OCI-LY3 (cell line): Measurements from ENCODE around the gene DHX29.

Source experiments
- EZH2phosphoT487 ChIP-seq: fragments of 200-600 bp; shearing (Covaris generic); IDR thresholded peaks from 2 replicates; pipeline ENCODE4 v1.6.1; 2018; ENCODE audit warnings: antibody characterized with exemption, mixed run types, low read depth
- TF ChIP-seq, protein P1 (sequence below): fragments of 200-600, 300-600 bp; sonication (generic); IDR thresholded peaks from 2 replicates; pipeline ENCODE4 v1.5.1; 2014; ENCODE audit warnings: antibody characterized with exemption, low read length, low read depth

DNA sequence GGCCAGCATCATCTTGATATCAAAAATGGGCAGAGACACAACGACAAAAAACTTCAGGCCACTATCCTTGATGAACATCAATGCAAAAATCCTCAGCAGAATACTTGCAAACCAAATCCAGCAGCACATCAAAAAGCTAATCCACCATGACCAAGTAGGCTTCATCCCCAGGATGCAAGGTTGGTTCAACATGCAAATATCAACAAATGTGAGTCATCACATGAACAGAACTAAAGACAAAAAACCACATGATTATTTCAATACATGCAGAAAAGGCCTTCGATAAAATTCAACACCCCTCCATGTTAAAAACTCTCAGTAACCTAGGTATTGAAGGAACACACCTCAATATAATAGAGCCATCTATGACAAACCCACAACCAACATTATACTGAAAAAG lies 8.8 kb upstream of the DHX29 start:
- TF ChIP-seq, protein P1, sequence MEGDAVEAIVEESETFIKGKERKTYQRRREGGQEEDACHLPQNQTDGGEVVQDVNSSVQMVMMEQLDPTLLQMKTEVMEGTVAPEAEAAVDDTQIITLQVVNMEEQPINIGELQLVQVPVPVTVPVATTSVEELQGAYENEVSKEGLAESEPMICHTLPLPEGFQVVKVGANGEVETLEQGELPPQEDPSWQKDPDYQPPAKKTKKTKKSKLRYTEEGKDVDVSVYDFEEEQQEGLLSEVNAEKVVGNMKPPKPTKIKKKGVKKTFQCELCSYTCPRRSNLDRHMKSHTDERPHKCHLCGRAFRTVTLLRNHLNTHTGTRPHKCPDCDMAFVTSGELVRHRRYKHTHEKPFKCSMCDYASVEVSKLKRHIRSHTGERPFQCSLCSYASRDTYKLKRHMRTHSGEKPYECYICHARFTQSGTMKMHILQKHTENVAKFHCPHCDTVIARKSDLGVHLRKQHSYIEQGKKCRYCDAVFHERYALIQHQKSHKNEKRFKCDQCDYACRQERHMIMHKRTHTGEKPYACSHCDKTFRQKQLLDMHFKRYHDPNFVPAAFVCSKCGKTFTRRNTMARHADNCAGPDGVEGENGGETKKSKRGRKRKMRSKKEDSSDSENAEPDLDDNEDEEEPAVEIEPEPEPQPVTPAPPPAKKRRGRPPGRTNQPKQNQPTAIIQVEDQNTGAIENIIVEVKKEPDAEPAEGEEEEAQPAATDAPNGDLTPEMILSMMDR = no peak
- TF ChIP-seq EZH2phosphoT487 = no peak
